Lower leg skin (tissue), 3 donors: ENCODE results near the gene RALGAPB.

ENCODE experiments used
- POLR2A ChIP-seq, 2 donors: fragments of 450-650 bp; IDR thresholded peaks; one replicate each; pipeline ENCODE4 v1.6.1; 2016 to 2017; ENCODE audit warnings: antibody characterized with exemption in 2 of 2, mild to moderate bottlenecking in 1 of 2, moderate library complexity in 1 of 2
- TF ChIP-seq, protein P1 (sequence below), 3 donors: fragments of 450-650 bp; IDR thresholded peaks; one replicate each; pipeline ENCODE4 v1.5.1; 2016; ENCODE audit warnings: antibody characterized with exemption in 3 of 3, mild to moderate bottlenecking in 3 of 3, moderate library complexity in 2 of 3

DNA sequence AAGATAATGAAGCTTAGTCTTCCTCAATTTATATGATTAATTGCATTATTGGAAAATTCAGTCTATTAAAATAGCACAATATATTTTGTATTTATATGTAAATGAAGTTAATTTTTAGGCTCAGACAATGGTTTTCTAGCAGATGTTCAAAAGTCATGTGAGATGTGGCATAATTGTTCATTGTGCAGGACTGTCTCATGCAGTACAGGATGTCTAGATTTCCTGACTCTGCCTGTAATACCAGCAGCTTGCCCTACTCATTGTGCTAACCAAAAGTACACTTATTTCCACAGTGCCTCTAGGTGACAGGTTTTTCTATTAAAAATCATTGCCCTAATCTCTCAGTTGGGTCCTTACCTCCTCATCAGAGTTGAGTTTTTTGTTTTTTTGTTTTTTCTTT is 12.4 kb downstream of the RALGAPB start:
- TF ChIP-seq POLR2A (IDR thresholded peaks at IDR 0.05), result no peak
- TF ChIP-seq, protein P1, sequence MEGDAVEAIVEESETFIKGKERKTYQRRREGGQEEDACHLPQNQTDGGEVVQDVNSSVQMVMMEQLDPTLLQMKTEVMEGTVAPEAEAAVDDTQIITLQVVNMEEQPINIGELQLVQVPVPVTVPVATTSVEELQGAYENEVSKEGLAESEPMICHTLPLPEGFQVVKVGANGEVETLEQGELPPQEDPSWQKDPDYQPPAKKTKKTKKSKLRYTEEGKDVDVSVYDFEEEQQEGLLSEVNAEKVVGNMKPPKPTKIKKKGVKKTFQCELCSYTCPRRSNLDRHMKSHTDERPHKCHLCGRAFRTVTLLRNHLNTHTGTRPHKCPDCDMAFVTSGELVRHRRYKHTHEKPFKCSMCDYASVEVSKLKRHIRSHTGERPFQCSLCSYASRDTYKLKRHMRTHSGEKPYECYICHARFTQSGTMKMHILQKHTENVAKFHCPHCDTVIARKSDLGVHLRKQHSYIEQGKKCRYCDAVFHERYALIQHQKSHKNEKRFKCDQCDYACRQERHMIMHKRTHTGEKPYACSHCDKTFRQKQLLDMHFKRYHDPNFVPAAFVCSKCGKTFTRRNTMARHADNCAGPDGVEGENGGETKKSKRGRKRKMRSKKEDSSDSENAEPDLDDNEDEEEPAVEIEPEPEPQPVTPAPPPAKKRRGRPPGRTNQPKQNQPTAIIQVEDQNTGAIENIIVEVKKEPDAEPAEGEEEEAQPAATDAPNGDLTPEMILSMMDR (IDR thresholded peaks at IDR 0.05), result no peak
